Stimulated activated CD4-positive, alpha-beta T cell treated with anti-CD3 and anti-CD28 coated beads, Interleukin-2, amount 100 ng/mL, for 48 hours (primary cell): ENCODE data around the gene EPHA6.
A peak's percentile ranks its signal among the peaks of the same experiment; 100 is the strongest.

Experiments used
- DNase-seq, 2 donors: peaks; one replicate each; pipeline ENCODE4 v3.0.0-alpha.2; 2020

EPHA6 gene

DNA sequence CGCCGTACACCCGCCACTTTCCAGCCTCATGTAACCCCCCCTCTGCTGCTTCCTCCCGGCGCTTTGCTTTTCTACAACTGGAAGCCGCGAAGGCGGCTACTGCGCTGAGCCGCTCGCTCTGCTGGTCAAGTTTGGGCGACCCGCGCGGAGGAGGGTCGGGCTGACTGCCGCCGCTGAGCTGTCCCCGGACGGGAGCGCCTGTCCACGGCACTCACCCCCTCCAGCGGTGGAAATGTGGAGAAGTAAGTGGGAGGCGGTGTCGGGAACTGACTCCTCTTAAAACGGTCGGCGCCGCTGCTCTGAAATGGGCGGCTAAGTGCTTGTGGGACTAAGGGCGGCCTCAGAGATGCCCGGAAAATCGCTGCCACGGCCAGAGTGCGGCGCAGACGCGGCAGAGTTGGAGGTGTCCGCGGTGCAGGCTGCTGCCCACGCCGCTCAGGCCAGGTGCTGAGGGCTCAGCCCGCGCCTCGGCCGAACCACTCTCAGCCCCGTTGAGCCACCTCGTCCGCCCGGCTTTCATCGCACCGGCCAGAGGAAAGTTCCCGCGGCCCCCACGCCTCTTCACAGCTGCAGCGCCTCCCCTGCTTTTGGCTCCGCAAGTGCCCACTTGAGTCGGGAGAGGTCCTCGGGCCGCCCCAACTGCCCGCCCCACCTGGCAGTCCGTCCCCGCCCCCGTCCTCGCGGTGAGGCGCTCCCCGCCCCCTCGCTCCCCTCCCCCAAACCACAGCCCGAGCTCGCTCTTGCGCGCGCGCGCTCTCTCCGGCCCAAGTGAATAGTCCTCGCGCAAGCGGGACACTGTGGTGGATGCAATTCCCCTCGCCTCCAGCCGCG, at the start of gene EPHA6:
EPHA6 (plus strand) TSS at position 775 of the 831 bp plus-strand sequence.
- no peak for DNase-seq

DNA sequence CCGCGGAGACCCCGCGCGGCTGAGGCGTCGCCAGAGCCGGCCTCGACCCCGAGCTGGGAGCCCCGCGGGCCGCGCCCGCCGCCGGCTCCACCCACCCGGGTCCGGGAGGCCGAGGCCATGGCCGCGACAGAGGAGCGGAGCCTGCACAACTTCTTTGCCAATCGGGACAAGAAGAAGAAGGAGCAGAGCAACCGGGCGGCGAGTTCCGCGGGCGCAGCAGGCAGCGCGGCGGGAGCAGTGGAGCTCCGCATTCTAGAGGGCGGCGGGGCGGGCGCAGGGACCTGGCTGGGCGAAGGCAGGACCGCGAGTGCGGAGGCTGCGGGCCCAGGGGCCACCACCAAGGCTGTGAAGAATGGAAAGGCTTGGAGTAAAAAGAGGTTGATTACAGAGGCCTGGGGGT, 37.6 kb upstream of the EPHA6 start:
- no peak for DNase-seq

DNA sequence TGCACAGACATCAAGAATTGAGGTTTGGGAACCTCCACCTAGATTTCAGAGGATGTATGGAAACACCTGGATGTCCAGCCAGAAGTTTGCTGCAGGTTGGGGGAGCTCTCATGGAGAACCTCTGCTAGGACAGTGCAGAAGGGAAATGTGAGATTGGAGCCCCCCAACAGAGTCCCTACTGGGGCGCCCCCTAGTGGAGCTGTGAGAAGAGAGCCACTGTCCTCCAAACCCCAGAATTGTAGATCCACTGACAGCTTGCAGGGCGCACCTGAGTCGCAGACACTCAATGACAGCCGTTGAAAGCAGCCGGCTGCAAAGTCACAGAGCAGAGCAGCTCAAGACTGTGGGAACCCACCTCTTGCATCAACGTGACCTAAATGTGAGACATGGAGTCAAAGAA, 34.6 kb upstream of the EPHA6 start:
- no peak for DNase-seq

DNA sequence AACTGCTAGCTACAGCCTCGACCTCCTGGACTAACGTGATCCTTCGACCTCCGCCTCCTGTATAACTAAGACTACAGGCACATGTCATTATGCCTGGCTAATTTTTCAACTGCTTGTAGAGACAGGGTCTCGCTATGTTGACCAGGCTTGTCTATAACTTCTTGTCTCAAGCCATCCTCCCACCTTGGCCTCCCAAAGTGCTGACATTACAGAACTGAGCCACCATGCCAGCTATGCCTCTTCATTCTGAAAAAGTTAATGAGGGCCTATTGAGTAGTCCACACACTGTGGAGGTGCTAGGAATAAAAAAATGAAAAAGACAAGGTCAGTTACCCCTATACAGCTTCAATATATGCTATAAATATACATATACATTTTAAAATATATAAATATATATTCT, 18.3 kb upstream of the EPHA6 start:
- DNase-seq: no peak

DNA sequence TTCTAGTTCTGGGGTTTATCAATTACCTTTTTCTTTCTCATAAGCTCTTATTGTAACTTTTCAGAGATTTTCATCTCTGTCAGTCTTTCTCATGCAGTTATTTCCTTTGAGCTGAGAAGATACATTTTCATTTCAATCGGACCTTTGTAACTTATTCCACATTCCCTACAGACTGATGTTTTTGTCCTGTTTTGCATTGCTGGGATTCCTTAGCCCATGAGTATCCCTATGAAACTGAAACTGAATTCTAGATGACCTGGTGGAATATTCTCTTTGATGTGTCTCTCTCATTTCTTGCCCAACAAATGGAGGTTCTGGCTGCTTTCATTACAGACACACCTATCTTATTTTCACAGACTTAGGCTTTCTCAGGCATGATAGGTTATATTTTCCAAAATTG, 10.5 kb upstream of the EPHA6 start:
- no peak for DNase-seq

DNA sequence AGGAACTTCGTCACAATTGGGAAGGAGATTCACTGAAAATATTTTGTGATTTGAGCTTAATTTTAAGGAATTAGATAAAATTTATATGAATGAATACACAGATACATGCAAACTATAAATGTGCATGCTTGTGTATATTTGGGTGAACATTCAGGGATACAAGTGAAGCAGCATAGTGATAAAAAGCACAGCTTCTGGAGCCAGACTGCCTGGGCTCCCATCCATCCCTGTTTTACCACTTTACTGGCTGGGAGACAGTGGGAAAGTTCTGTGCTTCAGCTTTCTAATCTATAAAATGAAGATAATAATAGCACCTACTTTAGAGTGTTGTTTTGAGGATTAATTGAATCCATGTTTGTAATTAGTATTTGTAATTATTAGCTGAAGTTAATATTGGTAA, 8.1 kb upstream of the EPHA6 start:
- DNase-seq: no peak

DNA sequence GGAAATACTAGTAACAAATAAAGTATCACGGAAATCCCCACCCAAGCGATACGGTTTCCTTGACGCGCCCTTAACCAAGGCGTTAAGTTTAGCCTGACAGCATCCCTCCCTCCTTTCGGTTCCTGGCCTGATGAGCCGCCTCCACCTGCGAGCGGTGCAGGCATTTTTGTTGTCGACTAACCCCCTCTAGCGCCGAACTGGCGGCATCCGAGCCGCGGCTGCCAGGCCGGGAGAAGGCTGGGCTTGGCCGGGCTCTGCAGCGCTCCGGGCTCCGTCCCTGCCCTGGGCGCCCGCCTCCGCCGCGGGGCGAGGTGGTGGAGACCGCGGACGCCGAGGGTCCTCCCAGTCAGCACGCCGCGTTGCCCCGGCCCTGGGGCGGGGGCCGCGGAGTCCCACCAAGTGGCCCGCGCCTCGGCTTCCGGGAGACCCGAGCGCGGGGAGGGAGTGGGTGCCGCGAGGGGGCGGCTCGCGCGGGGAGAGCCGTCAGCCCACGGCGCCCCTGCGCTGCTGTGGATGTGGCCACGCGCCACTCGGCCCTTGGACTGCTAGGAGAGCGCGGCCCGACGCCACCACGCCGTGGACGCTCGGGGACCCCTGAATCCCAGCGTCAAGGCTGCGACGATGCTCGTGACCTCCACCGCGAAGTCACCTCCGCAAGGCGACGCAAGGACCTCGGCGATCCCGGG, 1.1 kb upstream of the EPHA6 start:
- DNase-seq: peak; percentile 53 to 62

DNA sequence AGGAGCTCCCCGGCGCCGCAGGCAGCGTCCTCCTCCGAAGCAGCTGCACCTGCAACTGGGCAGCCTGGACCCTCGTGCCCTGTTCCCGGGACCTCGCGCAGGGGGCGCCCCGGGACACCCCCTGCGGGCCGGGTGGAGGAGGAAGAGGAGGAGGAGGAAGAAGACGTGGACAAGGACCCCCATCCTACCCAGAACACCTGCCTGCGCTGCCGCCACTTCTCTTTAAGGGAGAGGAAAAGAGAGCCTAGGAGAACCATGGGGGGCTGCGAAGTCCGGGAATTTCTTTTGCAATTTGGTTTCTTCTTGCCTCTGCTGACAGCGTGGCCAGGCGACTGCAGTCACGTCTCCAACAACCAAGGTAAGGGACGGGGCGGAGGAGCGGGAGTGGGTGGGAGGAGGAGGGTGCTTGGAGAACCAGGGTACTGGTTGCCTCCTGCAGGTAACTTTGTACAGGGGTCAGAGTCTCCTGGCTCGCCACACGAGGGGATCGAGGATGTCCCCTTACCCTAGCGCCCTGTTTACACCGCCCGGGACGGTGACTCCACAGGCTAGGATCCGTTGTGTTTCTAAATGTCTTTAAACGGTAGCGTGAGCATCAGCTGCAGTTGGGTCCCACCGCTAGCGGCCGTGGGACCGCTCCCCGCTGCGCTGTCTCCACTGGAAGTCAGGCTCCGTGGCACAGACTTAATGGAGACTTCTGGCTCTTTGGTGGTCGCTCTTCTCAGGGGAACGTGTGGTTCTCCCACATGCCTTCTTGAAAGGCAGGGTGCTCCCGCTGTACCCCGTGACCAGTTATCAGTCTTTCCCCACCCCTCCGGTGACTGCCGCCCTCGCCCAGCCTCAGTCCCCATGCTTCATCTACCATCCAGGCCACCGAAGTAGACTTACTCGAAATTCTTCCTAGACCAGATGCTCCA, 515 bp downstream of the EPHA6 start:
- DNase-seq: no peak

DNA sequence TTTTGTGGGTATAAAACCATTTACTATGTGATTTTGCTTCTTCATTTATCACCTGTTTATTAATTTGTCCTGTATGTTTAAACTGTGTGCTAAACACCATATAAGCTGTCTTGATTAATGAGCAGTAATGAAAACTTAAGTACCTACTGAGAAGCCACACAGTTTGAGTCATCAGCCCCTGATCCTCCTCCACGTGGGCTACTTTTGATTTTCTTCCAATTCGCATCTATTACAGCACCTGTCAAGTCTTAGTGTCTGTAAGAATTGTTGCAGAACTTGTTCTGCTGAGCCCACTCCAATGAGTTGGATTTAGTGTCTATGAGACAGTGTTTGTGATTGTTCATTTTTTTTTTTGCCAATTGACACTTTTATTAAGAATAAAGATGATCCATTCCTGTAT, 16.8 kb downstream of the EPHA6 start:
- no peak for DNase-seq

DNA sequence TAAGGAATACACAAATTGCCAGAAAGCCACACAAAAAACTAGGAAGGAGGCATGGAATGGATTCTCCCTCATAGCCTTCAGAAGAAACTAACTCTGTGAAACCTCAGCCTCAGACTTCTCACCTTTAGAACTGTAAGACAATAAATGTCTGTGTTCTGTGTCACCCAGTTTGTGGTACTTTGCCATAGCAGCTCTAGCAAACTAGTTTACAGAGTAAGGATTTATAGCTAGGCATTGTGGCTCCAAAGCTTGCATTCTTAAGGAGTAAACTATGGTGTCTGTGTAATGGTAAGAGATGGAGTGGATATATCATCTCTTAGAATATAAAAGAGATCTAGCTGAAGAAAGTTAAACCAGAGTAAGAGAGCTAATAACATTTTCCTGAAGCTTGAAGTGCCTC, 18.9 kb downstream of the EPHA6 start:
- no peak for DNase-seq

DNA sequence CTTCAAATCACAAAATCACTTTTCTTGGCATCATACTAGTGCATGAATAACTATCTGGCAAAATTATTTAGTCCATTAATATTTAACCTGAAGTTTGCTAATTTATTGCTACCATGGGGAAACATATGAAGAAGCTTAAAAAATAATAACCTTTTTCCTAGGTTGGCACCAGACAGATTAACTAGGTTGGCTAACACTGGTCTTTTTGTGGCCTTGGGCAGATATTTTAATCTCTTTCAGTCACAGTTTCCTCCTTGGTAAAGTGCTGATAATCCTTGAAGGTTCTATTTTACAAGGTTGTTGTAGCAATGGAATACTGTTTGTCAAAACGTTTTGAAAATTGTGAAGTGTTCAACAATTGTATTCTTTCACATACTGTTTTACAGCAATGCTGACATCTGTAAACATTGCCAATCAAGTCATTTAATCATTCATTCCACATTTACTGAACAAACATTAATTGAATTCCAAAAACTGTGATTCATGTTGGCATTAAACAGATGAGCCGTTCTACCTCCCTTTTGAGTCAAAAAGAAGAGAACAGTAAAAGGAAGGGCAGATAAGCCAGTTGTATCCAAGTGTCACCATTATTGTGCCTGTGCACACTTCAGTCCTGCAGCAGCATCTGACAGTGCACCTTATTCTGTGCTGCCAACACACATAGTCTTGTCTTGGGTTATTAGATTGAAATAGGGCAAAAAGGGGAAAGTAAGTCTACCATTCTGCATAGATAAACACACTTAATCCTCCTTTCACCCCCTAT, 21.9 kb downstream of the EPHA6 start:
- DNase-seq: no peak

DNA sequence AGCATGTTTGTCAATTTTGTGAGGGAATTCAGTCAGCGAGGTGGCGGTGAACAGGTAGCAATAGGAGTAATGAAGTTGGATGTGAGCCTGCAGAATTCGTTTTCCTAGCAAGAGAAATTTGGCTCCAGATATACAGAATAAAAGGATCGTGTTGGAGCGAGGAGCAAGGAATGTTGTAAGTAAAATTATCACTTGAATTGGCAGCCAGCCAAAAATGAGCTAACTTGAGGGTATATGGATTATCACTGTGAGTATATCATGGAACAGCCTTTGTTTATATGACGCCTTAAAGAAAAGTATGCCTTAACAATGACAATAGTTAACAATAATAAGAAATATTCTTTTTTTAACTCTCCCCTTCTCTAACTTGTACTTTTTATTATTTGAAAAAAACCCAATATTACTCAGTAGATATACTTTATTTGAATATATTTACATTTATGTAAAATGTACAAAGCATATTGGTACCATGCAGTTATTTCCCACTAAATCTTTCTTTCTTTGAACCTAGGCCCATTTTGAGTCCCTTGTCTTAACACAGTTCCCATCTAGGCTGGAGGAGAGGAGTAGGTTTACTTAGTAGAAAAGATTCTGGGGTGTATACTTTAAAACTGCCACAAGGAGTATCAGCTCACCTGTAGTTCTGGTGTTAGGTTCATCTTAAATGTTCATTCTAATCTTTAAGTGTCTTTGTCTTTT, 29.3 kb downstream of the EPHA6 start:
- no peak for DNase-seq

DNA sequence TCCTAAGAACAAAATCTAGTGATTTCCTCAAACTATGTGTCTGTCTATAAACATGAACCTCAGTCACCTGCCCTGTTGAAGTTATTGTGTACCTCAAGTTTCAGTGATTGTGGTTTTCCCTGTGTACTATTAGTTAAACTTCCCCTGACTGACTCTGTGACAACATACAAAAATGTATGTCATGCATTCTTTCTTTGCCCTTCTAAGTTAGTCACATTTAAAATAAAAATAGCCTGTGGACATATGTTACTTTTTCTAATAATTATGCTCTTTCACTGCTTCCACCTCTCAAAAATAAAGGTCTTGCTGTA, 29.8 kb downstream of the EPHA6 start:
- DNase-seq: no peak

DNA sequence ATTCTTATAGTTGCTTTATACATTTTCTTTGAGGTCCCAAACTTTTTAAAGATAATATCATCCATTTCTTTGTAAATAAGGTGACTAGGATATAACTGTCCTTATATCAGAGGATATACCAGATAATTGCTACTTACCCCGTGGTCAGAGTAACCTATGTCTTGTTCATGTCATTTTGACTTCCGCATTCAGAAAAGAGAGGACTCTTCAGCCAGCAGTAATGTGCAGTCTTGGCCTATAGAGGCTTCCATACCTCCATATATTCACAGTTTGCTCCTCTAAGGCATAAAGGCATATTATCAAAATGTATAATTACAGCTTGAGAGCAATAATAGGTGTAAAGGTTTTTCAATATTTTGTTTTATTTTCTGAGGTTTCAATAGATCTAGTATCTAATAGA, 38.5 kb downstream of the EPHA6 start:
- DNase-seq: no peak

DNA sequence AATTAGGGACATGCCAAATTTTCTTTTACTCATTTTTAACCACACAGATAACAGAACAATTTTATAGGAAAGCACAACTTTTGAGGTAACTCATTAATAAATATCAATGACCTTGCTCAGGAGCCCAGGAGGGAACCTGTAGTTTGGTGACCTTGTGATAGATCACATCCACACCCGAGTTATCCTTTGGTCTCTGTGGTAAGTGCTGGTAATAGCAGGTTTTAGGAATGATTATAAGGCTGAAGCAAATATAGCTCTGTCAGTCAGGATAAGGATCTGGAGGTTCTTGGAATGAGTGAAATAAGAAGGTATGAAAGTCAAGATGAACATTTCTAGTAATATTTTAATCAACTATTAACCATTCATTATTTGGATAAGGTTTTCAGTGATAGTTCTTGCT, 46.5 kb downstream of the EPHA6 start:
- DNase-seq: no peak

DNA sequence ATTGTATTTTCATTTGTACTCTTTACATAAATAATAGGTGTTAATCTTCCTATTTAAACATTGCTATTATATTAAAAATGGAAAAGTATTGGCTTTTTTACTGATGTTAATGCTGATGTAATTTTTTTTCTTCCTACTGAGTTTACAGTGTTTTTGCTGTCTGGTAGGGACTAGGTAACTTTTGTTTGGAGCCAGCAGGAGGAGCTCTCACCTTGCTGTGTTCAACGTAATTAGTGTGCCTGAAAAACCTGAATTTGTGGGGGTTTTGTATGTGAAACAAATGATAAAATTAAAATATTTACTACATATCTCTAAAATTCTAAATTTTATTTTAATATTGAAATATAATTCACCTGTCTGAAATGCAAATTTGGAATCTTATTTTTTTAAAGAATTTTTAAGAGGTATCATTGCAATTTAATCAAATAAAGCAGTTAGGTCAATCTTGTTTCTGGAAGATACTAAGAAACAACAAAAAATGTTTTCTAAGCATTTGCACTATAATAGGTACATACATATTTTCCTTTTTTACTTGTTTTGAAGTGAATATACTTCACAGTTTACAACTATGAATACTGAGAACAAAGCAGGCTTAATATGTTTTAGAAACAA, 48.8 kb downstream of the EPHA6 start:
- no peak for DNase-seq

DNA sequence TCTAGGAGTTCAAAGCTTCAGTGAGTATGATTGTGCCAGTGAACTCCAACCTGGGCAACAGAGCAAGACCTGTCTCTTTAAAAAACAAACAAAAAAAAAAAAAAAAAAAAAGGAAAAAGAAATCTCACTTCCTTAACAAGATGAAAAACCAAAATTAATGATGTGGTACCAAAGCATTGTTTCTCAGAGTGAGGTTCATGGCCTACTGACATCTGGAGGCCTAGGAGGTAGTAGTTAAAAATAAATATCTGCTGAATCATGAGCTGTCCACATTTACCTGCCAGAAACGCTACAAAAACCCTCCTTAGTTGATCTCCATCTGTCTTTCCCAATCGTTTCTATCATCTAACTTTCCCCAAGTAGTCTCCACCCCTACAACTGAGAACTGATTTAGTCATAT, 51.2 kb downstream of the EPHA6 start:
- no peak for DNase-seq

DNA sequence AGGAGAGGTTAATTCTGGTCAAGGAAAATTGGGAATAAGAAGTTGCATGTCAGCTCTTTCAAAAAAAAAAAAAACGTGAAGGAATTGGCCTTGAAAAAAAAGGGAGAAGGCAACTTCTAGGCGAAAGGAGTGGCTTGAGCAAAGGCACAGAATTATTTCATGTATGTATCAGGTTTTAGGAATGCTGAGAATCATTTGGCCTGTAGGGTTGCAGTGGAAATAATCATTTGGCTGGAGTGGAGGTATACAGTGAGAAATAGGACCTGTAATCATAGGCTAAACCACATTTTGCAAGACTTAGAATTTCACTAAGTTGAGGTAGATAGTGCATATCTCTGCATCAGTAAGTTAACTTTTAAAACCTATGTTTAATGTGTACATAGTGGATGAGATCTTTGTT, 54.9 kb downstream of the EPHA6 start:
- DNase-seq: no peak

DNA sequence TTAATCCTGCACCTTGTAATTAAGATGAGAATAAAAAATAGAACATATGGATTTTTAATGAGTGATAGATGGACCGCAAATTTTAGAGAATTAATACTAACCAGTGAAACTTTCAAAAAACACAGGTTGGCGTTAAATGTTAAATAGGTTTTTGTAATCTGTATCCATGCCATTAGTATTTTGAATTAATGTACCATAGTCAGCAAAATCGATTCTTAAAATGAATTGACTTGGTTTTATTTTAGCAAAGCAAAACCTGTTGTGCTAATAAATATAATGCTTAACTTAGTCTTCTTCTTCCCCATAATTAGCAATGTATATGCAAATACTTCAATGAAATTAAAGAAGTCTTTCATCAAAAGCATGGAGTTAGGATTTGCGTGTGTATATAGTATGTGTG, 63.1 kb downstream of the EPHA6 start:
- DNase-seq: no peak

DNA sequence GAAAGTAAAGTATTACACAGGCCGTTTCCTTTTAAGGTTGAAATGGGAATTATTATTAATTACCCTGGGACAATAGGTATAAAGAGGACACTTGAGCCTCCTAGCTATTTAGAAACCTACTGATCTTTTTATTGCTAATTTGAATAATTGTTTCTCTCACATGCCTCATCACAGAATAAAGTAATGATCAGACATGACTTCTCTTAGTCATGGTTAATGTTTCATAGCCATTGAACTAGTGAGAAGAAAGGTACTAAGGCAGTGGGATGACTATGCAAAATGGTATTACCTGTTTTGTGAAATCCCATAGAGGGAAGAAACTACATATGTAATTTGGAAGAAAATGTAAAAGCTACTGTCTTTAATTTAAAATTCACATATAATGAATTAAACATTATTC, 85.6 kb downstream of the EPHA6 start:
- no peak for DNase-seq

DNA sequence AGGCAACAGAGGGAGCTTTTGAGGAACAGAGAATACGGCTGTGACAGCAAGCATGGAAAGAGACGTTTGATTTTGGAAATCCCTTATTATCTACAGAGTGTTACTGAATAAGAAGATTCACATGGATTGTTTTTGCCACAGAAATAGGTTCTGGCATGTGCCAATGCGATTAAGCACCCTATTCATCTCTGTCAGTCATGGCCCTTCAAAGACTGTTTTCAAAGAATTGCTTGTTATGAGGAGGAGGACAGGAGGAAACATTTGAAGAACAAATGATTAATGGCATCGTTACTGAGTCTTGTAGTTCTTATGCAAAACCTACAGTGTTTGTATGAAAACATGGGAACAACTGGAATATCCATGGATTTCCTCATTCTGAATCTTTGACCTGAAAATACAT, 86.2 kb downstream of the EPHA6 start:
- no peak for DNase-seq

DNA sequence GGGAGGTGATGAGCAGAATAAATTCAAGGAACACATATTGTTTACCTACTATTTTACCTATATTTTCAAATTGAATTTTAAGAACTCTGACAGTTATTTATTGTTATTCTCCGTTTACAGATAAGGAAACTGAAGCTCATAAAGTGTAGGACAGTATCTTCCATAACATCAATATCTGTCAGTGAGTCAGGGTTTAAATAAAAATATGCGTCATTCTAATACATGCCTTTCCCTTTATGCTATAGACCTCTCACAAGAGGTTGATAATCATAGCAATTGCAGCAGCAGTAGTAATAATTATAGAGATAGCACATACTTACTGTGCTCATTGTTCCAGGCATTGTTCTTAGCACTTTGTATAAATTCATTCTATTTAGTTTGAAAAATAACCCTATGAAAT, 101.1 kb downstream of the EPHA6 start:
- no peak for DNase-seq
